Activated naive CD4-positive, alpha-beta T cell treated with anti-CD3 and anti-CD28 coated beads, Interleukin-2, amount 50 U/mL, for 24 hours (primary cell): Measurements from ENCODE around the gene JAM3.

Experiments
- H3K27ac Mint-ChIP-seq: one replicate; pipeline ENCODE4 v1.8.0; 2021; ENCODE audit warnings: mild to moderate bottlenecking, mixed read lengths
- H3K27me3 Mint-ChIP-seq: one replicate; pipeline ENCODE4 v1.8.0; 2021; ENCODE audit warnings: mixed read lengths
- H3K36me3 Mint-ChIP-seq: one replicate; pipeline ENCODE4 v1.8.0; 2021; ENCODE audit warnings: mixed read lengths
- H3K4me1 Mint-ChIP-seq: one replicate; pipeline ENCODE4 v1.8.0; 2021; ENCODE audit warnings: mixed read lengths
- H3K4me3 Mint-ChIP-seq: one replicate; pipeline ENCODE4 v1.8.0; 2021; ENCODE audit warnings: mild to moderate bottlenecking, mixed read lengths
- H3K9me3 Mint-ChIP-seq: one replicate; pipeline ENCODE4 v1.8.0; 2021; ENCODE audit warnings: mixed read lengths

Gene JAM3

GRCh38 chr11:134199531-134199930 is 130.7 kb downstream of the JAM3 start:
- Mint-ChIP-seq H3K4me1 (no peaks in the 10 kb centered on the region), H3K36me3 (peaks cover 26% of the 10 kb centered on the region), H3K27me3 (no peaks in the 10 kb centered on the region), H3K9me3 (no peaks in the 10 kb centered on the region), H3K4me3 (no peak overlapping the region), H3K27ac (no peak overlapping the region)

- H3K36me3 Mint-ChIP-seq, result peaks cover 29% of the 10 kb centered on the region
- no peaks in the 10 kb centered on the region for H3K4me1 Mint-ChIP-seq
- no peaks in the 10 kb centered on the region for H3K27me3 Mint-ChIP-seq
- H3K4me3 Mint-ChIP-seq, result no peak overlapping the region
- no peaks in the 10 kb centered on the region for H3K9me3 Mint-ChIP-seq
- no peak overlapping the region for H3K27ac Mint-ChIP-seq
Observed at GRCh38 chr11:134200688-134201087, 131.8 kb downstream of the JAM3 start.
